Dermis lymphatic vessel endothelial cell (primary cell): ENCODE measurements around the gene CDPF1. TPM values are rescaled to one million over a fixed set of nuclear protein-coding genes. Genes with fewer than 3 reads are reported as not detected.

Source experiments
- total RNA-seq: library from RNA; depleted of rRNA; stranded (reverse); fragments of >200 nt; gene quantifications from 2 replicates; pipeline ENCODE4 v1.2.1, GENCODE V29; 2014

Gene CDPF1, protein sequence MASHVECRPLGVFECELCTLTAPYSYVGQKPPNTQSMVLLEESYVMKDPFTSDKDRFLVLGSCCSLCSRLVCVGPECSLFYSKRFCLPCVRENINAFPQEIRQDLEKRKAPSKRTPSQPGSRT
- 11.1 and 11.2 TPM in 2 replicates for total RNA-seq

DNA sequence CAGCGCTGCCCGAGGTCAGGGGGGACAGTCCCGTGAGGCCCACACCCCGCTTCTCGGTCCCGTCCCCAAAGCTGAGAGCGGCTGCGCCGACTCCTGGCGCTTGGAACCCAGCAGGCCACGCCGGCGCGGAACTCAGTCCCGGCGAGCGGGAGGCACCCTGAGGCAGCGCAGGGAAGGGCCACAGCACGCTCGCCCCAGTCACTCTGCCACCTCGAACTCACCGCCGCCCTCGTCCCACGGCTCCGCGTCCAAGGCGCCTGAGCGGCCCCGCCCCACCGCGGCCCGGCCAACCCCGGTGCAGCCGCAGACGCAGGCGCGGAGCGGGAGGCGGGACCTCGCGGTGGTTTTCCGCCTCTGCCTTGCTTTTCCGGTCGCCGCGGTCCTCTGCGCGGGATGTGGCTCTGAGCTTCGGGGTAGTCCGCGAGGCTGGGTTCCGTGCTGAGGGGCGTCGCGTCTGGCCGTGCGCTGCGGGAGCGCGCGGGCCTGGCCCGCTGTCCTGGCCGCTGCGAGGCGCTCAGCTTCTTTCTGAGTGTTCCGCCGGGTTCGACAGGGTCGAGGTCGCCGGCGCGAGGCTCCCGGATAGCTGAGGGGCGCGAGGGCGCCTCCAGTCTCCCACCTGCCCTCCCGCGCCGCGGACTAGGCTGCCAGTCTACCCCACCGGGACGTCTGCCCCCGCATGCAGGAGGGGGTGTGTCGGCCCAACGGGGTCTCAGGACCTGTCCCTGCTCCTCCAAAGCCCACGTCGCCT lies at the start of gene CDPF1:
TSS of gene CDPF1 (minus strand) at position 259 of the 748 bp plus-strand sequence. CDS start 2,009 bp downstream, outside the sequence.

DNA sequence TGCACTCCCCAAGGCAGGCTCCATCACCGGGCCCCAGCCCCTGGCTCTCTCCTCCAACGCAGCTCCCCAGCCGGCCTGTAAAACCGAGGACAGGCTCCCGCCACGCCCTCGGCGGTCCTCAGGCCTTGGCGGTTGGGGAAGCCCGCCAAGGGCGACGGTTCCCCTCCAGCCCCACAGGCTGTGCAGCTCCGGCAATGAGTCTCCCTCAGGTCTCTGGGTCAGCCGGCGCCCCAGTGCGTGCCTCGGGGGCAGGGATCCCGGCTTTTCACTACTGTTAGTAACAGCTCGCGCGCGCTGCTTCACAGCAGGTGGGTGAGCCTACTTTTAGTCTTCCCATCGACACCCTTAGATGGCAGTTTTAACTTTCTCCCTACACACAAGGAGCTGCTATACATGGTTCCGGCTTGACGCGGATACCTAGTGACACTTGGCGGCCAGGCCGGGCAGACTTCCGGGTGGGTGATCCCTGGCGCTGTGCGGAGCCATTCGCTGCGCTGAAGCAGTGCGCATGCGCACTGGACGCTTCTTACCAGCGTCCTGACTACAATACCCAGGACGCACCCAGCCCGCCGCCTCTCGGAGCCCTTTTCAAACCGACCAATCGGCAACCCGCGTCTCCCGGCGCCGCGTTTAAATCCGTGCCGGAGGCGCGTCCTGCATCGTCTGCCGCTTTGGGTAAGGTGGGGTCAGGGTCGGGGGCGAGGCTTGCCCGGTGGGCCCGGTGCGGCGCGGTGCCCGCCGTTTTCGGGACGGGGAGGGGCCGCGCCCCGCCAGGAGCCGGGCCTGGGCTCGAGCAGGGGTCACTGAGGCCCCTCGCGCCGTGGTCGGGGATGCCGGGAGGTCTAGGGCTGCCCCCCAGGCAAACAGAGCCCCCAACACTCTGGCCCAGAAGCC lies 46.4 kb upstream of the CDPF1 start, which contains the start of gene GTSE1:
TSS of gene GTSE1 (plus strand) at position 614 of the 894 bp plus-strand sequence. CDS start 531 bp downstream, outside the sequence.

DNA sequence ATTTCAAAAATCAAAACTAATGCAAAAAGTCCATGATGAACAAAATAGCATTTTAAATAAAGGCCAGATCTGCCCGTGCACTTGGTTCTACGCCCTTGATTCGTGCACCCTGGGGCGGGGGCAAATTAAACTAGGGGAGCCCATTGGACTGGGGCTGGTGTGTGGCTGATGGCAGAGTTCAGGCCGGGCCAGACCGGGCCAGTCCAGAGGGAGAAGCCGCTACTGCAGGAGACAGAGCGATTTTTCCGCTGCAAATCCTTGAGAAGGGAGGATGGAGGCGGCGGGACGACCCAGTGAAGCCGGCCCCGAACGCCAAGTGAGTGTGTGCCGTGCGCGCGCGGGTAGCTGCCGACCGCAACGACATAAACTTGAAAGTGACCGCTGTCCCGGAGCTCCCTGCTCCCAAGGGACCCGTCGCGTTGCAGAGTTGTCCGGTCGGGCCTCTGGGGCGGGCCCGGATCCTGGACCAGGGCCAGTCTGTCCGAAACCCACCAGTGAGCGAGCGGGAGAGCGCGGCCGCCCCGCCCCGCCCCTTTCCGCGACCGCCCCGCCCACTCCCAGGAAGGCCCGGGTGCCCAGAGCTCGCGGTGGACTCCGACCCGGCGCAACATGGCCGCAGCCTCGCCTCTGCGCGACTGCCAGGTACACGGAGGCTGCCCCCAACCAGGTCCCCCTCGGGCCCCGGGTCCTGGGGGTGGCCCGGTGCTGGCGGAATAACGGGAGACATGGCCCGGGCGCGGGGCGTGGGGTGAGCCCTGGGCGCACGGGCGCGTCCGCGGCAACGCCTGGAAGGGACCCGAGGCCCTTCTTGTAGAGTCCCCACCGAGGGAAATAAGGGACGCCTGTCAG lies 17.6 kb upstream of the CDPF1 start, which contains the start of gene TTC38:
TSS of gene TTC38 (plus strand) at position 578 of the 849 bp plus-strand sequence. CDS start at position 610, 32 bp downstream.

DNA sequence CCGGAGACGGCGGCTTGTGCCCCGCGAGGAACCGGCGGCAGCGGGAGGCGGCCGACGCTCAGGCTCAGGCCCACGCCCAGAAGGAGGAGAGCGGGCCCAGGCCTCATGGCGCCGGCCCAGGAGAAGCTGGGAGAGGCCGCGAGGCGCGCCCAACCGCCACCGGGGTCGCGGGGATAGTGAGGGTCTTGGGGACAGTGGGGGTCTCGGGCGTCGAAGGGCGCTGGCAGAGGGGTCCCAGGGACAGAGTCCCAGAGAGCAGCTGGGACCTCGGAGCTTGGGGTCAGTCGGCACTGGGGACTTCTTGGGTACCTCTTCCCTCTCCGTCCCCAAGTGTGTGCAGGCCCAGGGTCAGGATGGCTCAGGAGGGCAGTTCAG lies 13.1 kb upstream of the CDPF1 start, which contains the start of gene PKDREJ:
TSS of gene PKDREJ (minus strand) at position 128 of the 375 bp plus-strand sequence. CDS start at position 107, 21 bp downstream.

Other genes starting within 250 kb of the CDPF1 start
- 7.6 and 15.8 TPM in 2 replicates for gene PPARA, start 99.8 kb downstream of the CDPF1 start, total RNA-seq
- gene PKDREJ, start 13.1 kb upstream of the CDPF1 start, total RNA-seq, result under 0.01 TPM in 1 of 2 replicates, not detected in the other
- 29.7 and 32.6 TPM in 2 replicates for gene TTC38, start 17.7 kb upstream of the CDPF1 start, total RNA-seq
- 1.3 and 1.5 TPM in 2 replicates for gene GTSE1, start 46.6 kb upstream of the CDPF1 start, total RNA-seq
- 19.0 and 20.7 TPM in 2 replicates for gene TRMU, start 85.4 kb upstream of the CDPF1 start, total RNA-seq